Eye (tissue), 1 donor: Measurements from ENCODE around the gene NAGK.

Experiments
- DNase-seq: peaks from one replicate; pipeline ENCODE4 v3.0.0-alpha.2; 2015

The NAGK gene

GRCh38 chr2:71117063-71117462 lies 48.6 kb downstream of the NAGK start:
- no peak for DNase-seq

- no peak for DNase-seq
Measured at GRCh38 chr2:71120195-71120594, 51.7 kb downstream of the NAGK start.

- DNase-seq: no peak
Measured at GRCh38 chr2:71121479-71121878, 53.0 kb downstream of the NAGK start.

- DNase-seq: no peak
Measured at GRCh38 chr2:71122387-71123298, 54.2 kb downstream of the NAGK start.

GRCh38 chr2:71125506-71126294 lies 57.3 kb downstream of the NAGK start:
- DNase-seq: no peak

GRCh38 chr2:71126957-71127356 lies 58.5 kb downstream of the NAGK start:
- no peak for DNase-seq
